Pancreas (tissue), 10 donors: ENCODE results near the gene ACOT7. TPM values are rescaled to one million over a fixed set of nuclear protein-coding genes. Genes with fewer than 3 reads are reported as not detected.

Source experiments
- ATAC-seq, 4 donors: fragments of 200-7000 bp; cut with Tn5 transposase; one replicate each; pipeline versions ENCODE4 v1.8.0 to v1.9.1; 2020; ENCODE audit warnings: mild to moderate bottlenecking in 4 of 4, moderate library complexity in 4 of 4
- DNase-seq, 6 donors: peaks; one replicate each; pipeline ENCODE4 v3.0.0-alpha.2; 2020
- FAIRE-seq: peaks from 2 replicates; lab custom pipeline; 2012; peaks lifted over from hg19 to GRCh38; lab: Jason Lieb, UNC
- H3K27ac ChIP-seq, 4 donors: fragments of 200-600 bp; sonication (generic); 1 replicate in 3 of 4; 2 replicates in 1 of 4; pipeline versions ENCODE4 v1.5.0 to v1.8.0; 2020
- H3K27me3 ChIP-seq, 4 donors: fragments of 200-600 bp; one replicate each; pipeline ENCODE4 v1.8.0; 2021
- H3K36me3 ChIP-seq, 3 donors: fragments of 200-600 bp; sonication (generic) in 1 of 3; one replicate each; pipeline versions ENCODE4 v1.5.0 to v1.8.0; 2020 to 2021
- H3K4me1 ChIP-seq, 3 donors: fragments of 200-600 bp; one replicate each; pipeline ENCODE4 v1.8.0; 2021
- H3K4me3 ChIP-seq, 4 donors: fragments of 200-600 bp; sonication (generic) in 2 of 4; one replicate each; pipeline versions ENCODE4 v1.5.0 to v1.8.0; 2020 to 2021
- H3K9me3 ChIP-seq, 4 donors: fragments of 200-600 bp; one replicate each; pipeline ENCODE4 v1.8.0; 2021
- CTCF ChIP-seq, 4 donors: fragments of 200-600 bp; sonication (generic) in 3 of 4; IDR thresholded peaks; one replicate each; pipeline versions ENCODE4 v1.5.0 to v1.8.0; 2021; ENCODE audit warnings: antibody characterized with exemption in 4 of 4
- WGBS, 2 donors: extraction: QIAGEN DNeasy Blood & Tissue Kit; methylation state at CpG; one replicate each; pipeline ENCODE4 v1.1.7; 2013; 5-methylcytosine and 5-hydroxymethylcytosine counted together
- intact Hi-C, 3 donors: fragments of 100-400 bp; cut with DNase I; formaldehyde crosslinking; loops; one replicate each; pipeline versions ENCODE4 v1.11.1 to v1.14.2; 2022
- polyA plus RNA-seq, 2 donors: library from polyadenylated mRNA; stranded (reverse); fragments of 200-250 nt; gene quantifications; one replicate each; pipeline ENCODE4 v1.2.3, GENCODE V29; 2013
- total RNA-seq, 6 donors: library from RNA; stranded (reverse); fragmentation: NEBNext Ultra II Directional in 4 of 6; extraction: Animal tissue kit (Norgen Biotek cat#: 25700) in 4 of 6; gene quantifications; one replicate each; pipeline versions ENCODE4 v1.2.1 to v1.2.4, GENCODE V29; 2021 to 2023
- donor health status: healthy with polysubstance abuse.
- donor health status: DM: no; HTN: no; CAD: no; lungs with moderate emphysema.
- donor health status: DM: no; HTN: no; CAD: no.
- donor health status: control.
- donor health status: control.
- donor health status: Bipolar disorder and iron deficiency.
- donor health status: DM: yes; HTN: yes; CAD: no.
- donor health status: DM: no; HTN: no; CAD: no.
- donor health status: DM: no; HTN: no; CAD: no.
- donor health status: DM: yes; HTN: yes; CAD: no.

ACOT7 gene
- total and polyA plus RNA-seq, 8 donors: 3.1 to 7.6 (median 5.2) TPM

GRCh38 chr1:6237093-6237492 lies 156.5 kb downstream of the ACOT7 start:
- no peak for TF ChIP-seq CTCF (IDR thresholded peaks at IDR 0.05)
- no peaks in the 10 kb centered on the region for H3K36me3 ChIP-seq
- WGBS, 2 donors: 83 to 92% methylated on average over 4 of the region's 4 CpGs
- intact Hi-C loops: no loop called here
- ATAC-seq (no peak), FAIRE-seq (no peak), DNase-seq (no peak)
- no peak overlapping the region for H3K27ac ChIP-seq
- H3K4me1 ChIP-seq: peaks cover 0 to 16% (median 8%) of the 10 kb centered on the region in 3 donors
- no peaks in the 10 kb centered on the region for H3K9me3 ChIP-seq
- H3K4me3 ChIP-seq: no peak overlapping the region
- peaks cover 0 to 12% (median 5%) of the 10 kb centered on the region in 4 donors for H3K27me3 ChIP-seq

GRCh38 chr1:6235296-6235677 lies 158.3 kb downstream of the ACOT7 start:
- no peak for FAIRE-seq
- ATAC-seq: peak in 2 of 4 donors; percentile 15 to 25
- no peak for TF ChIP-seq CTCF (IDR thresholded peaks at IDR 0.05)
- peak overlapping the region; percentile 57 to 91 (median 84) for H3K4me3 ChIP-seq
- H3K9me3 ChIP-seq: no peaks in the 10 kb centered on the region
- WGBS, 2 donors: 0 to 1% methylated on average over 28 to 30 of the region's 30 CpGs
- peak in 4 of 6 donors; percentile 28 to 79 (median 62) for DNase-seq
- peaks cover 0 to 11% (median 8%) of the 10 kb centered on the region in 3 donors for H3K4me1 ChIP-seq
- peak overlapping the region in 1 of 4 donors; percentile 11 for H3K27ac ChIP-seq
- H3K36me3 ChIP-seq: peaks cover 0 to 8% (median 0%) of the 10 kb centered on the region in 3 donors
- intact Hi-C loops: no loop called here
- H3K27me3 ChIP-seq: no peaks in the 10 kb centered on the region

- peak in 1 of 4 donors; percentile 6 for ATAC-seq
- Histone ChIP-seq H3K9me3 (no peaks in the 10 kb centered on the region), H3K4me1 (peaks cover 0 to 11% (median 8%) of the 10 kb centered on the region in 3 donors), H3K27ac (no peak overlapping the region), H3K27me3 (no peaks in the 10 kb centered on the region), H3K36me3 (peaks cover 0 to 13% (median 0%) of the 10 kb centered on the region in 3 donors), H3K4me3 (peak overlapping the region; percentile 57 to 91 (median 84))
- no peak for FAIRE-seq
- no peak for TF ChIP-seq CTCF (IDR thresholded peaks at IDR 0.05)
- intact Hi-C loops: no loop called here
- WGBS, 2 donors: 31 to 37% methylated on average over 20 of the region's 20 CpGs
- DNase-seq: peak in 1 of 6 donors; percentile 25
These were observed 158.9 kb downstream of the ACOT7 start for GRCh38 chr1:6234502-6235295.

GRCh38 chr1:6233376-6233775 lies 160.2 kb downstream of the ACOT7 start:
- WGBS, 2 donors: 50 to 59% methylated on average over 1 of the region's 1 CpG
- intact Hi-C loops: no loop called here
- TF ChIP-seq CTCF (IDR thresholded peaks at IDR 0.05): no peak
- FAIRE-seq (no peak), ATAC-seq (no peak), DNase-seq (no peak)
- Histone ChIP-seq H3K36me3 (peaks cover 0 to 17% (median 0%) of the 10 kb centered on the region in 3 donors), H3K27me3 (no peaks in the 10 kb centered on the region), H3K4me3 (no peak overlapping the region), H3K4me1 (peaks cover 0 to 11% (median 8%) of the 10 kb centered on the region in 3 donors), H3K9me3 (no peaks in the 10 kb centered on the region), H3K27ac (no peak overlapping the region)

GRCh38 chr1:6225651-6226050 lies 167.9 kb downstream of the ACOT7 start:
- no peaks in the 10 kb centered on the region for H3K9me3 ChIP-seq
- H3K4me1 ChIP-seq: no peaks in the 10 kb centered on the region
- no peak overlapping the region for H3K4me3 ChIP-seq
- H3K36me3 ChIP-seq: peaks cover 0 to 34% (median 7%) of the 10 kb centered on the region in 3 donors
- H3K27me3 ChIP-seq: no peaks in the 10 kb centered on the region
- WGBS, 2 donors: 94 to 95% methylated on average over 8 of the region's 8 CpGs
- ATAC-seq (no peak), DNase-seq (no peak), FAIRE-seq (no peak)
- intact Hi-C loops: no loop called here
- TF ChIP-seq CTCF (IDR thresholded peaks at IDR 0.05): no peak
- no peak overlapping the region for H3K27ac ChIP-seq
